GM18951 (cell line): ENCODE data around the gene APBB3.
"Not testable (repeated sequence)": the region's sequence is repeated elsewhere in the genome, so short reads cannot be mapped to it uniquely, and the experiment has no call there.

Experiments
- POLR2A ChIP-seq: IDR thresholded peaks from 4 replicates; pipeline ENCODE4 v1.6.1; 2011; ENCODE audit warnings: mild to moderate bottlenecking; ENCODE audit not compliant: insufficient read length, insufficient read depth; ENCODE audit errors: extremely low read depth
- in situ Hi-C: fragments of 300-500 bp; cut with MboI; formaldehyde crosslinking; loops from one replicate; pipeline ENCODE4 v1.12.0; 2022; ENCODE audit warnings: low sequenced_read_pairs, mixed read lengths, inconsistent platforms; ENCODE audit not compliant: unreplicated experiment

Gene APBB3

DNA sequence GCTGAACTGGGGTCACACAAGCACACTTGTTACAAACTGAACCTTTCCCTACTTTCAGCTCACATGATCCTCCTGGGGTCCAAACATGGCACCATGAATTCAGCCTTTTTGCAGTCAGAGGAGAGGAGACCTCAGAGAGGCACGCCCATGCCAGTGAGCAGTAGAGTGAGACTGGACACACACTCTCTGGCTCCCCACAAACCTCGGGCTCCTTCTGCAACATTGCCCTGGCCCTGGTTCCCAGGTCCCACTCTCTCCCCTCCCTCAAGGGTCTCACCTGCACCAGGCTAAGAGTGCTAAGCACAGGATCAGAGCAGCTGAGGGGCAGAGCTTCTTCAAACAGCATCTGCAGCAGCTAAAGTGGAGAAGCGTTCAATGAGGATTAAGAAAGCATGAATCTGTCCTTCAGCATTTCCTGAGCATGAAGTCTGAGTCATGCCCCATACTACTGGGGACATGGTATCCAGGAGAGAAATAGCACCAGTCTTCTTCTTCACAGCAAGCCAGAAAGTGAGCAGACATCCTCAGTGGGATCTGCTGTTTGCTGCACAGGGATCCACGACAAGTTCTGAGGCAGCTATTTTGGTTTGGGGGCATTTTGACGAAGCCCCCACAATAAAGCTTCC lies 27.5 kb upstream of the APBB3 start:
- in situ Hi-C loops: no loop called here
- TF ChIP-seq POLR2A: no peak

DNA sequence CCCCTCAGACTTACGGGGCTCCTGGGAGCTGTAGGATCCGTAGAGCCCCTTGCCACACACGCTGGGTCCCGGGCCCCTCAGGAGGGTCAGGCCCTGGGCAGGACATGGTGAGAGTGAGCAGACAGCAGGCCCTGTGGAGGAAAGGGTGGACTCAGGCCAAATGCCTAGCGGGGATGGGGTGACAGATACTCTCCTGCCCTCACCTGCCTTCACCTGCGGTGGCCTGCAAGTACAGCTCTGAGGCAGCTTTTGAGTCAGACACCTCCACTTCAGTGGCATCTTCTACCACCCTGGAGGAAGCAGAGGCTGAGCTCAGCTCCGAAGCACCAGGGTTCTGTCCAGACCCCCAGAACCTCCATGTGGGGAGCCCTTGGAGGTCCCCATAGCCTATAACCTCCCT lies 26.5 kb upstream of the APBB3 start:
- no peak for TF ChIP-seq POLR2A
- in situ Hi-C loops: no loop called here

DNA sequence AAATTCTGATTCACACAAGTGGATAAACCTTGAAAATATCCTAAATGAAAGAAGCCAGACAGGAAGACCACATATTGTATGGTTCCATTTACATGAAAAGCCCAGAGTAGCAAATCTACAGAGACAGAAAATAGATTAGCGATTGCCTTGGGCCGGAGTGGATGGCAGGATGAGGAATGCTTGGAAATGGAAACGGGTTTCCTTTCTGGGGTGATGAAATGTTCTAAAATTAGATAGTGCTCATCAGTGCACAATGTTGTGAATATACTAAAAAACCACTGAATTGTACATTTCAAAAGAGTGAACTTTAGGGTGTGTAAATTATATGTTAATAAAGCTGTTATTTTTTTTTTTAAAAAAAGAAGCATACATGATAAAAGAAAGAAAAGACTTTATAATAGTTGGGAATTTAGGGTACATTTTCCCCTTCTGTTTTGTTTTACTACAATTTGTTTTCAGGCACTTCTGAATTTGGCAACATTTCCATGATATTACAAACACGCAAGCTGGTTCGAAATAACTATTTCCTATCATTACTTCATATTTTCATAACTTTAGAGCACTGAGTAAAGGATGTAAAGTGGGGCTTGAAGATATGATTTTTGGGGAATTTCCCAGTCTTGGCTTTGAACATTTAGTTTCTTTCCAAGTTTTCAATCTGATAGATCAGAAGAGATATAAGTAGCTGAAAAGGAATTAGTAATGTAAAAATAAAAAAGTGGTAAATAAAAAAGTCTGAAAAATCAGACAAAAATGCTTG lies 24.1 kb upstream of the APBB3 start:
- in situ Hi-C loops: no loop called here
- no peak for TF ChIP-seq POLR2A

DNA sequence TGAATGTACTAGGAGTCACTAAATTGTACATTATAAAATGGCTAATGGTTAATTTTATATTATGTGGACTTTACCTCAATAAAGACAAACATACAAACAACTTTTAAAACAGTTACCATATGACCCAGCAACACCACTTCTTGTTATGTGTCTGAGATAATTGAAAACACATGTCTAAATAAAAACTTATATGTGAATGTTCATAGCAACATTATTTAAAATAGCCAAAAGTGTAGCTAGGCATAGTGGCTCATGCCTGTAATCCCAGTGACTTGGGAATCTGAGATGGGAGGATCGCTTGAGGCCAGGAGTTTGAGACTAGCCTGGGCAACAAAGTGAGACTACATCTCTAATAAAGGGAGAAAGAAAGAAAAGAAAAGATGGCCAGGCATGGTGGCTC lies 23.1 kb upstream of the APBB3 start:
- in situ Hi-C loops: no loop called here

DNA sequence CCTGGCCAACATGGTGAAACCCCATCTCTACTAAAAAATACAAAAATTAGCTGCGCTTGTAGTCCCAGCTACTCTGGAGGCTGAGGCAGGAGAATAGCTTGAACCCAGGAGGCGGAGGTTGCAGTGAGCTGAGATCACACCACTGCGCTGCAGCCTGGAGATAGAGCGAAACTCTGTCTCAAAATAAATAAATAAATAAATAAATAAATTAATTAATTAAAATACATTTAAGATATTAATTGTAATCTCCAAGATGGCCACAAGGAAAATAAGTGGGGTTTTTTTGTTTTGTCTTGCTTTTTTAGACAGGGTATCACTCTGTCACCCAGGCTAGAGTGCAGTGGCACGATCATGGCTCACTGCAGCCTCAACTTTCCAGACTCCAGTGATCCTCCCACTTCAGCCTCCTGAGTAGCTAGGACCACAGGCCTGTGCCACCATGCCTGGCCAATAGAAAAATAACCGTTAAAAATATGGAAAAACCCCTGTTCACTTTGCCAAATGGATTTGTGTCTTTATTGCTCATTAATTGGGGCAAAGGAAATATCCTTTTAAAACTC lies 14.9 kb upstream of the APBB3 start:
- in situ Hi-C loops: not testable (repeated sequence)

More for the DNA sequence above, 23.1 kb upstream of the APBB3 start:
- no peak for TF ChIP-seq POLR2A

DNA sequence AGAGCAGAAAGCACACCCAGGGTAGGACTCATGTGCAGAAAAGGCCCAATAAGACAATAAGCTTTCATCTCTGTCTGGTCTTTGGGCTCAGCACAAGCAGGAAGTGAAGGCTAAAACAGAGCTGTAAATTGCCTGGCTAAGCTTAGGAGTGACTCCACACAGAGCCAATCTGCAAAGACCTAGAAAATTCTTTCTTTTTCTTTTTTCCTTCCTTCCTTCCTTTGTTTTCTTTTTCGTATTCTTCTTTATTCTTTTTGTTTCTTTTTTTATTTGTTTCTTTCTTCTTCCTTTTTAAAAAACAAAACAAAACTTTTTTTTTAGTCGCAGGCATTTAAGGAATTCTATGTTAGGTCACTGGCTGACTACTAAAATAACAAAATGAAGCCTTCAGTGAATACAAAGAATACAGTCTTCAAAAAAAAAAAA lies 12.4 kb upstream of the APBB3 start:
- no peak for TF ChIP-seq POLR2A
- in situ Hi-C loops: no loop called here

DNA sequence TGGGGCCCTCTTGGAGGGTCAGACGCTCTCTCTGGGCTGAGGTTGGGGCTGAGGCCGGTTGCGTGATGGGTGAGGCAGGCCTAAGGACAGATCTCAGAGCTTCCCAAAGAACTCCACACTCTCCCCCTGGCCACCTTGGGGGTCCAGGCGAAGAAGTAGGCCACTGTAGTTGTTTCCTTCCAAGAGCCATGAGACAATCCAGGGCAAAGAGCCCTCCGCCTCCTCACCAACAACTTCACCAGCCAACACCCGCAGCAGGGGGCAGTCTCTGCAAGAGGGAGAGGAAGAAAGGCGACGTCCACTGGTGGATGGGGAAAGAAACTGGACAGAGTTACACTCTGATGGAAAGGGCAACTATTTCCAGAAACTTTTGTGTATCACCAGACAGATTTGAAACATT lies 10.9 kb upstream of the APBB3 start:
- in situ Hi-C loops: no loop called here
- TF ChIP-seq POLR2A: no peak

DNA sequence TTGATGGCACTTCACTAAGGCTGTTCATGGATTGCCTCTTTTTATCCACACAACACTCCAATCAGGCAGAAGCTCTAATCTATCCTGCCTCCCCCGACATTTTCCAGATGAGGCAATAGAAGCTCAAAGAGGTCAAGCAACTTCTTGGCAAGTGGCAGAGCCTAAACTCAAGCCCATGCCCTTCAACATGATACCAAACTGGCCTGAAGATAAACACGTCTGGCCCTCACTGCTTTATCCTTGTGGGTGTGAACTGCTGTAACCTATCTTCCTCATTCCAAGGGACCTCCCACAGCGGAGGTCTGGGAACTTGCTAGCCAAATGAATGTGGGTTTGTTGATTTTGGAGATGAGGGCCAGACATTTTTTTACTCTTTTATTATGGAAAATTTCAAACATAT lies 9.8 kb upstream of the APBB3 start:
- TF ChIP-seq POLR2A: no peak
- in situ Hi-C loops: no loop called here

DNA sequence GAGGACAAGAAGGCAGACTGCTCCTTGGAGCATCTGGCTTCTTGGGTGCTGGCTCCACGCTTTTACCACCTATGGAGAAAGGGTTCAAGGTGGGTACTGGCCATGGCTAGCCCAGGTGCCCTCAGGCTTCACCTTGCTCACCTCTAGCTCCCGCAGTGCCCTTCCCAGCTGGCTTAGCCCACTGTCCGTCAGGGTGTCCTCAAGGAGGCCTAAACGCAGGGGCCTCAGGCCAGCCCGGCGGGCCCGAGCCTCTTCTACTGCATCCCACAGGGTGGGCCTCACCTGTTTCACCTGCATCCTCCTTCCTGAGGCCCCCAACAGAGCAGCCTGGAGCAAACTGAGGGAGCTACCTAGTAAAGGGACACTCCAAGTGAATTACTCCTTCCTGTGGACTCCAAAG lies 9.3 kb upstream of the APBB3 start:
- TF ChIP-seq POLR2A: no peak
- in situ Hi-C loops: no loop called here

DNA sequence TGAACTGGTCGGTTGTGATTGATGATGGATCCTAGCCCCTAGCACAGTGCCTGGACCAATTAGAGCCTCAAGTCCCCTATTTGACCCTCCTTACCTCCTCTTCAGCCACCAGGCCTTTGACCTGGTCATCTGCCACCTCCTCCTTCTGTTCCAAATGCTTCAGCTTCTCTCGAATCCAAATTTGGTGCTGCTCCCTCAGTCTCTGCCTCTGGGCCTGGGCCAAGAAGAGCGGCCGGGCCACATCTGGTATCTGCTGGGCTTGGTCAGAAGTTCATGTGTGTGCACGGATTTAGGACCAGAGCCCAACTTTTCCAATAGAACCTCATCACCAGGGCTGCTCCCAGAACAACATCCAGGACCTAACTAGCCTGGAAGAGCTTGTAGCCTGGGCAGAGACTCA lies 6.7 kb upstream of the APBB3 start:
- TF ChIP-seq POLR2A: no peak
- in situ Hi-C loops: no loop called here

DNA sequence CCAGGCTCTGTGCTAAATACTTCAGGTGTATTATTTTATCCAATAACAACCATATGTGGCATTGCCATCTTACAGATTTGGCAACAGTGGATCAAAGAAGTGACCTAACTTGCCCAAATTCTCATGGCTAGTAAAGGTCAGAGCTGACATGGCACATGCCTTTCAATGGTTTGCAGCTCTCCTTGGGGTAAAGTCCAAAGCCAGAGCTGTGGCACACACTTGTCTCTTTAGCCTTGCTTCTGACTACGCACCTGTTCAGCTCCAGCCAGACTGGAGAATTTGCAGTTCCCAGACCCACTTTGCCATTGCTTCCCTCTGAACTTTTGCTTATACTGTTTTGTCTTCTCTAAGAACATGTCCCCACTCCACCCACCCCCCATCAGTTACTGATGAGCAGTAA lies 6.1 kb upstream of the APBB3 start:
- no peak for TF ChIP-seq POLR2A
- in situ Hi-C loops: no loop called here

DNA sequence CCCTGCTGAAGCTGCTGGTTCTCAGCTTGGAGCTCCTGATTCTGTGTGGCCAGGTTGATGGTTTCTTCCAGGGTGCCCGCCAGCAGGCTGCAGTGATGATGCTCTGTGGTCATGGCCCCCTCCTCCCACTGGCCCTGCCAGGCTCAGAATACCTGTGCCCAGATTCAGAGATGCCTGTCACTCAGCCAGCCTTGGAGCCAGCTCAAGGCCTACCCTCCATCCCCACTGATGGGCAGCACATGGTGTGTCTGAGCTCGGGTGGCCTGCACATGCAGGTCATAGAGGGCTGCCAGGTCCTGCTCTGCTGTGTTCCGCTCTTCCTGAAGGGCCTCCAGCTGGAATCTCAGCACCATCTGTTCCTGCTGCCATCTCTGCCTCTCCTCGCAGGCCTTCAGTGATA lies 5.7 kb upstream of the APBB3 start:
- in situ Hi-C loops: no loop called here

DNA sequence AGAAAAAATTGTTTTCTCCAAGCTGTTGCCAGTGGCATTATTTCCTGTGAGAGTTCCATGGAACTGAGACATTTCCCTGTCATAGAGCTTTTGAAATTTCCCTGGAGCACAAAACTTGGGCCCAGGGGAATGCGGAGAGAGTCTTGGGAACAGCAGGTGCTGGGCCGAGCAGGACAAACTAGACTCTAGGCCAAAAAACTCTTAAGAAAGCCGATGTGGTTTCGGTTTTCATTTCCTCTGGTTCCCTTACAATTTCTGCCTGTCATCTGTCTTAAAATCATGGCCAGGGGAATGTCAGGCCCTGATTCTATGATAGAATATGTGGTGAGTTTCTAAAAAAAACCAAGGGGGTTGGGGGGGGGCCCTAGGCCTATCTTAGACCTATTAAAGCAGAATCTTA lies 4.8 kb upstream of the APBB3 start:
- peak; percentile 37 for TF ChIP-seq POLR2A
- in situ Hi-C loops: no loop called here

More for the DNA sequence above, 5.7 kb upstream of the APBB3 start:
- no peak for TF ChIP-seq POLR2A

DNA sequence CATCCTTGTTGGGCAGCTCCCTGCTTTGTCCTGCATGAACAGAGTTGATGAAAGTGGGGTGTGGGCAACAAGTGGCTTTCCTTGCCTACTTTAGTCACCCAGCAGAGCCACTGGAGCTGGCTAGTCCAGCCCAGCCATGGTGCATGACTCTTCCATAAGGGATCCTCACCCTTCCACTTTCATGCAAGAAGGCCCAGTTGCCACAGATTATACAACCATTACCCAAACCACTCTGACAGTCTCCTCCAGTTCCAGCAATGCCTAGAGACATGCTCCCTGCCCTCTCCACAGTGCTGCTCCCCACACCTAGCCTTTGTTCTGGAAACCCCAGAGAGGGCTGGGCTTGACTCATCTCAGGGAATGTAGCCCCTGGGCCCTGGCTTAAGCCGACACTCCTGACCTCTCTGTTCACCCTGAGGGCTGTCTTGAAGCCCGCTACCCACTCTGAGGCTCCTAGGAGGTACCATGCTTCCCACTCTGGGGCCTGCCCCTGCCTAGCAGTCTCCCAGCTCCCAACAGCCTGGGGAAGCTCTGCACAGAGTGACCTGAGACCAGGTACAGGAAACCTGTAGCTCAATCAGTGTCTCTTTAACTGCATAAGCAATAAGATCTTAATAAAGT lies 4.2 kb upstream of the APBB3 start:
- TF ChIP-seq POLR2A: no peak
- in situ Hi-C loops: no loop called here

DNA sequence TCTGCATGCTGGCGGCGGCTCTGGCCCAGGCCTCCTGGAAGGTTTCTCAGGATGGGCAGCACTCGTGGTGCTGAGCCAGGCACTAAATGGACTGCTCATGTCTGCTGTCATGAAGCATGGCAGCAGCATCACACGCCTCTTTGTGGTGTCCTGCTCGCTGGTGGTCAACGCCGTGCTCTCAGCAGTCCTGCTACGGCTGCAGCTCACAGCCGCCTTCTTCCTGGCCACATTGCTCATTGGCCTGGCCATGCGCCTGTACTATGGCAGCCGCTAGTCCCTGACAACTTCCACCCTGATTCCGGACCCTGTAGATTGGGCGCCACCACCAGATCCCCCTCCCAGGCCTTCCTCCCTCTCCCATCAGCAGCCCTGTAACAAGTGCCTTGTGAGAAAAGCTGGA lies 3.5 kb upstream of the APBB3 start:
- no peak for TF ChIP-seq POLR2A
- in situ Hi-C loops: no loop called here
